Loucy (cell line): ENCODE measurements around the gene MPHOSPH9.
"Not testable (repeated sequence)": the region's sequence is repeated elsewhere in the genome, so short reads cannot be mapped to it uniquely, and the experiment has no call there.

ENCODE experiments used
- H2AFZ ChIP-seq: fragments of 200-600 bp; sonication (generic); 2 replicates; pipeline ENCODE4 v1.6.0; 2016; ENCODE audit warnings: antibody characterized with exemption, mild to moderate bottlenecking, low read length, moderate library complexity
- H3F3A ChIP-seq: fragments of 200-600 bp; 2 replicates; pipeline ENCODE4 v1.6.0; 2016; ENCODE audit warnings: antibody characterized with exemption, low read depth, mild to moderate bottlenecking
- H3K27me3 ChIP-seq: fragments of 200-600 bp; sonication (generic); 2 replicates; pipeline ENCODE4 v1.6.1; 2014; ENCODE audit warnings: low read length, mild to moderate bottlenecking; ENCODE audit not compliant: insufficient read depth, poor library complexity, severe bottlenecking
- H3K36me3 ChIP-seq: fragments of 200-600 bp; sonication (generic); 2 replicates; pipeline ENCODE4 v1.6.1; 2016; ENCODE audit warnings: low read length; ENCODE audit not compliant: insufficient read depth
- H3K4me1 ChIP-seq: fragments of 200-600 bp; sonication (generic); 2 replicates; pipeline ENCODE4 v1.5.1; 2014; ENCODE audit warnings: low read length, mild to moderate bottlenecking; ENCODE audit not compliant: insufficient read depth, poor library complexity, severe bottlenecking
- H3K4me2 ChIP-seq: fragments of 200-600 bp; sonication (generic); 2 replicates; pipeline ENCODE4 v1.6.0; 2014; ENCODE audit warnings: antibody characterized with exemption, low read length, low read depth, mild to moderate bottlenecking; ENCODE audit not compliant: poor library complexity, severe bottlenecking
- H3K4me3 ChIP-seq: fragments of 200-600 bp; sonication (generic); 2 replicates; pipeline ENCODE4 v1.5.1; 2014; ENCODE audit warnings: low read length, mild to moderate bottlenecking, mixed read lengths; ENCODE audit not compliant: poor library complexity, severe bottlenecking
- H3K79me2 ChIP-seq: fragments of 200-600 bp; sonication (generic); 2 replicates; pipeline ENCODE4 v1.6.1; 2014; ENCODE audit warnings: low read length; ENCODE audit not compliant: insufficient read depth
- H3K9ac ChIP-seq: fragments of 200-600 bp; sonication (generic); 2 replicates; pipeline ENCODE4 v1.6.0; 2014; ENCODE audit warnings: mild to moderate bottlenecking, low read depth, low read length, moderate library complexity; ENCODE audit not compliant: poor library complexity, severe bottlenecking
- H3K9me2 ChIP-seq: fragments of 200-600 bp; sonication (generic); replicated peaks from 2 replicates; pipeline ENCODE4 v1.6.1; 2016; ENCODE audit warnings: low read depth, low read length, mixed read lengths
- H3K9me3 ChIP-seq: fragments of 200-600 bp; sonication (generic); 2 replicates; pipeline ENCODE4 v1.6.1; 2014; ENCODE audit warnings: mild to moderate bottlenecking, antibody characterized with exemption, low read length, low read depth; ENCODE audit not compliant: insufficient read depth
- H4K20me1 ChIP-seq: fragments of 200-600 bp; sonication (generic); 2 replicates; pipeline ENCODE4 v1.6.0; 2014; ENCODE audit warnings: antibody characterized with exemption, low read length, mild to moderate bottlenecking; ENCODE audit not compliant: insufficient read depth, poor library complexity, severe bottlenecking
- CTCF ChIP-seq: fragments of 200-600 bp; sonication (generic); conservative IDR thresholded peaks from 2 replicates; pipeline ENCODE4 v1.5.1; 2014; ENCODE audit warnings: mild to moderate bottlenecking, antibody characterized with exemption, low read length
- EZH2phosphoT487 ChIP-seq: fragments of 200-600 bp; IDR thresholded peaks from 2 replicates; pipeline ENCODE4 v1.6.1; 2018; ENCODE audit warnings: antibody characterized with exemption, mild to moderate bottlenecking, moderate library complexity, borderline replicate concordance

The MPHOSPH9 gene

DNA sequence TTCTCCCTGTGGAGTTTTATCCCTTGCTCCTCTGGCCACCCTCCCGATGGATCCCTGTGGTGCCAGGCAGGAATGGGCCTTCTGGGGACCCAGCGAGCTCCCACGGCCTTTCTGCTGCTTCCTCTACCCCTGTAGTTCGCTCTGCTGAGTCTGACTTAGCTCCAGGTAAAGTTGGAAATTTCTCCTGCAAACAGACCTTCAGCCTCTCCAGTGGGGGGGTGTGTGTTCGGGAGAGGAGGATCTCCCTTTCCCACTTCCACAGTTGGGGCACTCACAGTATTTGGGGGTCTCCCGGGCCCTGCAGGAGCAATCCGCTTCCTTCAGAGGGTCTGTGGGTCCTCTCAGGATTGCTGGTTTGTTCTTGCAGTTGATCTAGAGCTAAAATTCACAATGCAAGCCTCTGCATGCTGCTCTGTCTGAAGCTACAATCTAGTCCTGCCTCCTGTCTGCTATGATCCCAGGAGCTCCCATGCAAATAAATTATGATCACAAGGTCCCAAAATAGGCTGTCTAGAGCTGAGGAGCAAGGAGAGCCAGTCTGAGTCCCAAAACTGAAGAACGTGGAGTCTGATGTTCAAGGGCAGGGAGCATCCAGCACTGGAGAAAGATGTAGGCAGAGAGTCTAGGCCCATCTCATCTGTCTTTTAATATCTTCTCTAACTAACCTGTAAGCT is 18.6 kb upstream of the MPHOSPH9 start:
- no peak overlapping the region for H3K4me2 ChIP-seq
- H3K9me3 ChIP-seq = no peaks in the 10 kb centered on the region
- H3F3A ChIP-seq = no peaks in the 10 kb centered on the region
- H4K20me1 ChIP-seq = peaks cover 3% of the 10 kb centered on the region
- H3K27me3 ChIP-seq = no peaks in the 10 kb centered on the region
- H3K9ac ChIP-seq = no peak overlapping the region
- peaks cover 28% of the 10 kb centered on the region; the same call in 1 of the 2 replicates for H3K36me3 ChIP-seq
- no peaks in the 10 kb centered on the region for H3K4me1 ChIP-seq
- H3K9me2 ChIP-seq = no peaks in the 10 kb centered on the region
- no peak overlapping the region for H3K4me3 ChIP-seq
- H2AFZ ChIP-seq = no peak overlapping the region
- TF ChIP-seq EZH2phosphoT487 (no peak), CTCF (no peak)
- peaks cover 38% of the 10 kb centered on the region; the same call in 1 of the 2 replicates for H3K79me2 ChIP-seq

DNA sequence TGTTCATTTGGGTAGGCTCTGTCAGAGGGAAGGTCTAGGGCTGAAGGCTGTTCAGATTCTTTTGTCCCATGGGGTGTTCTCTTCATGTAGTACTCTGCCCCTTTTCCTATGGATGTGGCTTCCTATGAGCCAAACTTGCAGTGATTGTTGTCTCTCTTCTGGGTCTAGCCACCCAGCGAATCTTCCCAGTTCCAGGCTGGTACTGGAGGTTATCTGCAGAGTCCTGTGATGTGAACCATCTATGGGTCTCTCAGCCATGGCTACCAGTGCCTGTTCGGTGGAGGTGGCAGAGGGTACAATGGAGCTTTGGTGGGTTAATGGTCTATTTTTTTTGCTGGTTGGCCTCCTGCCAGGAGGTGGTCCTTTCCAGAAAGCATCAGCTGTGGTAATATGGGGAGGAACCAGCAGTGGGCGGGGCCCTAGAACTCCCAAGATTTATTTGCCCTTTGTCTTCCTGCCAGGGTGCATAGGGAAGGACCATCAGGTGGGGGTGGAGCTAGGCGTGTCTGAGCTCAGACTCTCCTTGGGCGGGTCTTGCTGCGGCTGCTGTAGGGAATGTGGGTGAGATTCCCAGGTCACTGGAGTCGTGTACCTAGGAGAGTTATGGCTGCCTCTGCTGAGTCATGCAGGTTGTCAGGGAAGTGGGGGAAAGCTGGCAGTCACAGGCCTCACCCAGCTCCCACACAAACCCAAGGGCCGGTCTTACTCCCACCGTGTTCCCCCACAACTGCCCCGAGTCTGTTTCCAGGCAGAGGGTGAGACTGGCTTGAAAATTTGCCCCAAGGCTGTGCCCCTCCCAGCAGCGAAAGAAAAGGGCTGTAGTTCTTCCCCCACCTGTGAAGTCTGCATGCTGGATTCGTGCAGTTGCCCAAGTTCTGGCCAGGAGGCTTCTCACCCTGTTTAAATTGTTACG is 17.8 kb upstream of the MPHOSPH9 start:
- peaks cover 40% of the 10 kb centered on the region; the same call in 1 of the 2 replicates for H3K79me2 ChIP-seq
- H3K9me3 ChIP-seq = no peaks in the 10 kb centered on the region
- peaks cover 21% of the 10 kb centered on the region; the same call in 1 of the 2 replicates for H3K36me3 ChIP-seq
- no peaks in the 10 kb centered on the region for H3K27me3 ChIP-seq
- H4K20me1 ChIP-seq = peaks cover 3% of the 10 kb centered on the region
- H2AFZ ChIP-seq = no peak overlapping the region
- H3K9ac ChIP-seq = no peak overlapping the region
- H3K4me3 ChIP-seq = no peak overlapping the region
- H3K4me2 ChIP-seq = no peak overlapping the region
- no peaks in the 10 kb centered on the region for H3K9me2 ChIP-seq
- H3F3A ChIP-seq = no peaks in the 10 kb centered on the region
- TF ChIP-seq EZH2phosphoT487 (no peak), CTCF (no peak)
- no peaks in the 10 kb centered on the region for H3K4me1 ChIP-seq

GRCh38 chr12:123248996-123249741 is 16.2 kb upstream of the MPHOSPH9 start:
- H3F3A ChIP-seq = not testable (repeated sequence)
- peaks cover 43% of the 10 kb centered on the region; the same call in 1 of the 2 replicates for H3K79me2 ChIP-seq

GRCh38 chr12:123248129-123248528 is 15.2 kb upstream of the MPHOSPH9 start:
- H3K79me2 ChIP-seq = peaks cover 43% of the 10 kb centered on the region; the same call in 1 of the 2 replicates
- H3K27me3 ChIP-seq, H3K9me2 ChIP-seq, H2AFZ ChIP-seq, H4K20me1 ChIP-seq, H3K36me3 ChIP-seq, H3K9me3 ChIP-seq, H3K9ac ChIP-seq, H3F3A ChIP-seq, H3K4me2 ChIP-seq, H3K4me3 ChIP-seq, H3K4me1 ChIP-seq: not testable (repeated sequence)

More at GRCh38 chr12:123248996-123249741, 16.2 kb upstream of the MPHOSPH9 start:
- H3K9ac ChIP-seq, H3K4me3 ChIP-seq, H3K4me1 ChIP-seq, H3K9me2 ChIP-seq, H3K9me3 ChIP-seq, H4K20me1 ChIP-seq, H3K36me3 ChIP-seq, H3K4me2 ChIP-seq, H3K27me3 ChIP-seq, H2AFZ ChIP-seq: not testable (repeated sequence)
